SK-N-SH (cell line): ENCODE measurements around the gene FAH. TPM values are rescaled to one million over a fixed set of nuclear protein-coding genes. Genes with fewer than 3 reads are reported as not detected.

Source experiments
- CTCF ChIA-PET: fragments of 300-600, 350-600 bp; formaldehyde crosslinking; extraction: SDS; loops from one replicate; lab custom pipeline; 2021; lab: Yijun Ruan, JAX
- POLR2A ChIA-PET: fragments of 350-600 bp; sonication (Branson Sonifier 250); formaldehyde crosslinking; extraction: SDS; loops from one replicate; lab custom pipeline; 2020; ENCODE audit warnings: antibody characterized with exemption, inconsistent platforms; lab: Yijun Ruan, JAX
- DNase-seq: peaks from one replicate; pipeline ENCODE4 v3.0.0; 2012
- H2AFZ ChIP-seq: fragments of 200-600 bp; sonication (generic); 2 replicates; pipeline ENCODE4 v1.8.1; 2016; ENCODE audit warnings: antibody characterized with exemption, mild to moderate bottlenecking, low read depth
- H3F3A ChIP-seq: fragments of 200-600 bp; sonication (generic); replicated peaks from 2 replicates; pipeline ENCODE3; 2016; ENCODE audit warnings: antibody characterized with exemption, mild to moderate bottlenecking; ENCODE audit not compliant: insufficient read depth
- H3K27ac ChIP-seq, 2 experiments: fragments of 200-500 bp in 1 of 2; fragments of 200-600 bp in 1 of 2; sonication (Bioruptor generic) in 1 of 2; sonication (generic), shearing (Covaris generic) in 1 of 2; 2 replicates each; pipeline versions ENCODE4 v1.5.1 to v1.6.1; 2014 to 2016; ENCODE audit warnings: low read depth in 2 of 2, inconsistent platforms in 1 of 2, low read length in 1 of 2, mild to moderate bottlenecking in 1 of 2, mixed read lengths in 1 of 2
- H3K27me3 ChIP-seq: fragments of 200-600 bp; sonication (generic), shearing (Covaris generic); 2 replicates; pipeline ENCODE4 v1.6.1; 2016; ENCODE audit warnings: mixed run types; ENCODE audit not compliant: insufficient read depth
- H3K36me3 ChIP-seq, 2 experiments: fragments of 200-500 bp in 1 of 2; fragments of 200-600 bp in 1 of 2; sonication (Bioruptor generic) in 1 of 2; sonication (generic) in 1 of 2; replicated peaks in 1 of 2; 2 replicates each; pipeline versions ENCODE3 to v1.5.1; 2014 to 2016; ENCODE audit warnings: low read length in 1 of 2, mild to moderate bottlenecking in 1 of 2; ENCODE audit not compliant: insufficient read depth in 2 of 2, control insufficient read depth in 1 of 2
- H3K4me1 ChIP-seq, 2 experiments: fragments of 200-500 bp in 1 of 2; fragments of 200-600 bp in 1 of 2; sonication (Bioruptor generic) in 1 of 2; sonication (generic), shearing (Covaris generic) in 1 of 2; 2 replicates each; pipeline versions ENCODE4 v1.5.1 to v1.6.1; 2014 to 2016; ENCODE audit warnings: low read depth in 1 of 2, low read length in 1 of 2, mixed run types in 1 of 2; ENCODE audit not compliant: insufficient read depth in 2 of 2, control insufficient read depth in 1 of 2
- H3K4me2 ChIP-seq: fragments of 200-600 bp; sonication (generic), shearing (Covaris generic); 2 replicates; pipeline ENCODE4 v1.6.1; 2017; ENCODE audit warnings: mixed run types
- H3K4me3 ChIP-seq, 2 experiments: fragments of 200-500 bp in 1 of 2; fragments of 200-600 bp in 1 of 2; sonication (Bioruptor generic) in 1 of 2; sonication (generic), shearing (Covaris generic) in 1 of 2; 2 replicates each; pipeline versions ENCODE4 v1.5.1 to v1.8.1; 2014 to 2016; ENCODE audit warnings: low read depth in 2 of 2, inconsistent platforms in 1 of 2, low read length in 1 of 2, mild to moderate bottlenecking in 1 of 2, mixed read lengths in 1 of 2, moderate library complexity in 1 of 2
- H3K79me2 ChIP-seq: fragments of 200-600 bp; sonication (generic); 2 replicates; pipeline ENCODE4 v1.8.1; 2017; ENCODE audit warnings: mild to moderate bottlenecking; ENCODE audit not compliant: insufficient read depth
- H3K9ac ChIP-seq: fragments of 200-600 bp; sonication (generic); 2 replicates; pipeline ENCODE4 v1.6.1; 2017; ENCODE audit warnings: mixed run types
- H3K9me2 ChIP-seq: fragments of 200-600 bp; sonication (generic); 2 replicates; pipeline ENCODE4 v1.6.1; 2017; ENCODE audit warnings: mixed run types
- H3K9me3 ChIP-seq: fragments of 200-600 bp; sonication (generic); 2 replicates; pipeline ENCODE4 v1.6.1; 2017; ENCODE audit warnings: mixed run types, mild to moderate bottlenecking, moderate library complexity
- H4K20me1 ChIP-seq: fragments of 200-600 bp; sonication (generic); 2 replicates; pipeline ENCODE4 v1.6.1; 2017; ENCODE audit warnings: mild to moderate bottlenecking, mixed run types; ENCODE audit not compliant: insufficient read depth
- EZH2phosphoT487 ChIP-seq: fragments of 200-600 bp; sonication (generic); IDR thresholded peaks from 2 replicates; pipeline ENCODE4 v1.6.1; 2017; ENCODE audit warnings: low read depth, mixed run types, mild to moderate bottlenecking, antibody characterized with exemption, moderate library complexity, borderline replicate concordance
- MAX ChIP-seq: IDR thresholded peaks from 2 replicates; pipeline ENCODE4 v1.4.0; 2012; ENCODE audit warnings: low read depth
- MEF2A ChIP-seq: IDR thresholded peaks from 2 replicates; pipeline ENCODE4 v1.4.0; 2012; ENCODE audit warnings: low read depth, borderline replicate concordance
- NRF1 ChIP-seq: IDR thresholded peaks from 2 replicates; pipeline ENCODE4 v1.6.1; 2012; ENCODE audit warnings: low read depth, mild to moderate bottlenecking, low read length
- PBX3 ChIP-seq: IDR thresholded peaks from 2 replicates; pipeline ENCODE4; 2012
- POLR2AphosphoS5 ChIP-seq: IDR thresholded peaks from 2 replicates; pipeline ENCODE4 v1.6.1; 2012; ENCODE audit warnings: low read depth, low read length
- RAD21 ChIP-seq: IDR thresholded peaks from 2 replicates; pipeline ENCODE4 v1.6.1; 2012; ENCODE audit warnings: mild to moderate bottlenecking, low read length
- RCOR1 ChIP-seq: fragments of 150-350 bp; IDR thresholded peaks from 2 replicates; pipeline ENCODE4 v1.6.1; 2017; ENCODE audit warnings: antibody characterized with exemption, low read length
- RFX5 ChIP-seq: IDR thresholded peaks from 2 replicates; pipeline ENCODE4 v1.6.1; 2012; ENCODE audit warnings: mild to moderate bottlenecking, improper control_type of control experiment, low read length
- TAF1 ChIP-seq: IDR thresholded peaks from 2 replicates; pipeline ENCODE4 v1.6.1; 2012; ENCODE audit warnings: low read depth, mild to moderate bottlenecking, low read length, moderate library complexity, borderline replicate concordance
- TCF12 ChIP-seq: IDR thresholded peaks from 2 replicates; pipeline ENCODE4 v1.4.0; 2012
- YY1 ChIP-seq: IDR thresholded peaks from 2 replicates; pipeline ENCODE4 v1.4.0; 2012; ENCODE audit warnings: low read depth, mild to moderate bottlenecking
- ZBTB33 ChIP-seq: IDR thresholded peaks from 2 replicates; pipeline ENCODE4 v1.4.0; 2012; ENCODE audit warnings: low read depth, borderline replicate concordance
- WGBS: methylation state at CpG from one replicate; pipeline ENCODE4 v1.1.6; 2017; ENCODE audit warnings: low lambda C conversion rate; 5-methylcytosine and 5-hydroxymethylcytosine counted together
- polyA plus RNA-seq, 3 experiments: library from polyadenylated mRNA; depleted of rRNA; stranded (reverse); fragments of >200 nt; gene quantifications; 2 replicates each; pipeline ENCODE4 v1.2.3, GENCODE V29; 2012
- TF ChIP-seq, protein P1 (sequence below): IDR thresholded peaks from 2 replicates; pipeline ENCODE4 v1.6.1; 2012; ENCODE audit warnings: mild to moderate bottlenecking, low read depth, low read length, moderate library complexity
- TF ChIP-seq, protein P2 (sequence below): fragments of 150-350 bp; IDR thresholded peaks from 2 replicates; pipeline ENCODE4 v1.6.1; 2016; ENCODE audit warnings: mild to moderate bottlenecking, low read depth, low read length
- TF ChIP-seq, protein P3 (sequence below): fragments of 200-600 bp; sonication (generic); IDR thresholded peaks from 2 replicates; pipeline ENCODE4 v1.6.1; 2017; ENCODE audit warnings: antibody characterized with exemption, mild to moderate bottlenecking, moderate library complexity

The FAH gene
- polyA plus RNA-seq, 1 of the 3 experiments (the other 2 are of a cell fraction) = 34.9 TPM

DNA sequence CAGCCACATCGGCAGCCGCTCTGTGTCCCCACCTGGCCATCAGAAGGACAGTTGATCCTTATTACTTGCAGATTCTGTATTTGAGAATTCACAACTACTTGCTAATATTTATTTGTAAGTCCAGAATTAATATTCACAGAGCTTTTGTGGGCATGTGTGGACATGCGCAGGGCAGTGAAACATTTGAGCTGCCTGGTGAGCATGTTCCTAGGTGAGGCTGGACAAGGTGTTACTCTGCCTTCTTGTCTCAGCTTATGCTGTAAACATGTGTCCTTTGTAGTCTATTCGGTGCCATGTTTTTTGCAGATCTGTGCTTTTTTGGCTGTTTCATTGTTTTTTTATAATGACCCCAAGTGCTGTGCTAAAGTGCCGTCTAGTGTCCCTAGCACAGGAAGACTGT lies 15.6 kb downstream of the FAH start:
- Histone ChIP-seq H3K4me3 (no peak overlapping the region), H3K79me2 (no peaks in the 10 kb centered on the region), H3K27me3 (no peaks in the 10 kb centered on the region), H3F3A (peaks cover 2% of the 10 kb centered on the region), H2AFZ (no peak overlapping the region), H3K4me2 (no peak overlapping the region), H3K9ac (no peak overlapping the region), H3K4me1 (0 out of 4 replicates have a peak, but pooled peaks cover 0 to 1% of the 10 kb centered on the region in 2 experiments), H4K20me1 (no peaks in the 10 kb centered on the region), H3K9me2 (no peaks in the 10 kb centered on the region), H3K27ac (no peak overlapping the region), H3K9me3 (no peaks in the 10 kb centered on the region), H3K36me3 (peaks cover 4 to 15% of the 10 kb centered on the region in 2 experiments)
- WGBS = 84% methylated on average over 5 of the region's 5 CpGs
- no peak for DNase-seq
- TF ChIP-seq POLR2AphosphoS5 = no peak
- TF ChIP-seq ZBTB33 = no peak
- TF ChIP-seq, protein P1, sequence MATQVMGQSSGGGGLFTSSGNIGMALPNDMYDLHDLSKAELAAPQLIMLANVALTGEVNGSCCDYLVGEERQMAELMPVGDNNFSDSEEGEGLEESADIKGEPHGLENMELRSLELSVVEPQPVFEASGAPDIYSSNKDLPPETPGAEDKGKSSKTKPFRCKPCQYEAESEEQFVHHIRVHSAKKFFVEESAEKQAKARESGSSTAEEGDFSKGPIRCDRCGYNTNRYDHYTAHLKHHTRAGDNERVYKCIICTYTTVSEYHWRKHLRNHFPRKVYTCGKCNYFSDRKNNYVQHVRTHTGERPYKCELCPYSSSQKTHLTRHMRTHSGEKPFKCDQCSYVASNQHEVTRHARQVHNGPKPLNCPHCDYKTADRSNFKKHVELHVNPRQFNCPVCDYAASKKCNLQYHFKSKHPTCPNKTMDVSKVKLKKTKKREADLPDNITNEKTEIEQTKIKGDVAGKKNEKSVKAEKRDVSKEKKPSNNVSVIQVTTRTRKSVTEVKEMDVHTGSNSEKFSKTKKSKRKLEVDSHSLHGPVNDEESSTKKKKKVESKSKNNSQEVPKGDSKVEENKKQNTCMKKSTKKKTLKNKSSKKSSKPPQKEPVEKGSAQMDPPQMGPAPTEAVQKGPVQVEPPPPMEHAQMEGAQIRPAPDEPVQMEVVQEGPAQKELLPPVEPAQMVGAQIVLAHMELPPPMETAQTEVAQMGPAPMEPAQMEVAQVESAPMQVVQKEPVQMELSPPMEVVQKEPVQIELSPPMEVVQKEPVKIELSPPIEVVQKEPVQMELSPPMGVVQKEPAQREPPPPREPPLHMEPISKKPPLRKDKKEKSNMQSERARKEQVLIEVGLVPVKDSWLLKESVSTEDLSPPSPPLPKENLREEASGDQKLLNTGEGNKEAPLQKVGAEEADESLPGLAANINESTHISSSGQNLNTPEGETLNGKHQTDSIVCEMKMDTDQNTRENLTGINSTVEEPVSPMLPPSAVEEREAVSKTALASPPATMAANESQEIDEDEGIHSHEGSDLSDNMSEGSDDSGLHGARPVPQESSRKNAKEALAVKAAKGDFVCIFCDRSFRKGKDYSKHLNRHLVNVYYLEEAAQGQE = no peak
- TF ChIP-seq, protein P2, sequence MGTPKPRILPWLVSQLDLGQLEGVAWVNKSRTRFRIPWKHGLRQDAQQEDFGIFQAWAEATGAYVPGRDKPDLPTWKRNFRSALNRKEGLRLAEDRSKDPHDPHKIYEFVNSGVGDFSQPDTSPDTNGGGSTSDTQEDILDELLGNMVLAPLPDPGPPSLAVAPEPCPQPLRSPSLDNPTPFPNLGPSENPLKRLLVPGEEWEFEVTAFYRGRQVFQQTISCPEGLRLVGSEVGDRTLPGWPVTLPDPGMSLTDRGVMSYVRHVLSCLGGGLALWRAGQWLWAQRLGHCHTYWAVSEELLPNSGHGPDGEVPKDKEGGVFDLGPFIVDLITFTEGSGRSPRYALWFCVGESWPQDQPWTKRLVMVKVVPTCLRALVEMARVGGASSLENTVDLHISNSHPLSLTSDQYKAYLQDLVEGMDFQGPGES = no peak
- TF ChIP-seq, protein P3, sequence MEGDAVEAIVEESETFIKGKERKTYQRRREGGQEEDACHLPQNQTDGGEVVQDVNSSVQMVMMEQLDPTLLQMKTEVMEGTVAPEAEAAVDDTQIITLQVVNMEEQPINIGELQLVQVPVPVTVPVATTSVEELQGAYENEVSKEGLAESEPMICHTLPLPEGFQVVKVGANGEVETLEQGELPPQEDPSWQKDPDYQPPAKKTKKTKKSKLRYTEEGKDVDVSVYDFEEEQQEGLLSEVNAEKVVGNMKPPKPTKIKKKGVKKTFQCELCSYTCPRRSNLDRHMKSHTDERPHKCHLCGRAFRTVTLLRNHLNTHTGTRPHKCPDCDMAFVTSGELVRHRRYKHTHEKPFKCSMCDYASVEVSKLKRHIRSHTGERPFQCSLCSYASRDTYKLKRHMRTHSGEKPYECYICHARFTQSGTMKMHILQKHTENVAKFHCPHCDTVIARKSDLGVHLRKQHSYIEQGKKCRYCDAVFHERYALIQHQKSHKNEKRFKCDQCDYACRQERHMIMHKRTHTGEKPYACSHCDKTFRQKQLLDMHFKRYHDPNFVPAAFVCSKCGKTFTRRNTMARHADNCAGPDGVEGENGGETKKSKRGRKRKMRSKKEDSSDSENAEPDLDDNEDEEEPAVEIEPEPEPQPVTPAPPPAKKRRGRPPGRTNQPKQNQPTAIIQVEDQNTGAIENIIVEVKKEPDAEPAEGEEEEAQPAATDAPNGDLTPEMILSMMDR = no peak
- TF ChIP-seq MEF2A = no peak
- no peak for TF ChIP-seq MAX
- no peak for TF ChIP-seq RAD21
- no peak for TF ChIP-seq NRF1
- TF ChIP-seq YY1 = no peak
- no peak for TF ChIP-seq TCF12
- TF ChIP-seq PBX3 = no peak
- TF ChIP-seq RFX5 = no peak
- no peak for TF ChIP-seq RCOR1
- no peak for TF ChIP-seq EZH2phosphoT487
- no peak for TF ChIP-seq TAF1
- ChIA-PET CTCF (interaction anchor here (1.0 kb wide), 1 partner anchor 80 kb away, joined by 3 read pairs; no protein-coding TSS in a partner anchor), POLR2A (no interaction called here)
